Amygdala (tissue), 56 donors: ENCODE results near the gene BEND7.
"Not testable (repeated sequence)": the region's sequence is repeated elsewhere in the genome, so short reads cannot be mapped to it uniquely, and the experiment has no call there.

ENCODE experiments used
- DNase-seq, 56 donors: peaks; one replicate each; lab custom pipeline; 2025; lab: John Stamatoyannopoulos, UW

The BEND7 gene

GRCh38 chr10:13427943-13428342, 100.9 kb downstream of the BEND7 start:
- not testable (repeated sequence) for DNase-seq

- no peak for DNase-seq
These were observed 103.4 kb downstream of the BEND7 start for GRCh38 chr10:13425397-13425796.

- DNase-seq: no peak
These were observed 106.0 kb downstream of the BEND7 start for GRCh38 chr10:13422800-13423199.

- DNase-seq: no peak
These were observed 107.4 kb downstream of the BEND7 start for GRCh38 chr10:13421382-13421917.

- no peak for DNase-seq
These were observed 108.1 kb downstream of the BEND7 start for GRCh38 chr10:13420532-13421307.

GRCh38 chr10:13417459-13418126, 111.2 kb downstream of the BEND7 start:
- no peak for DNase-seq

GRCh38 chr10:13416760-13417159, 112.1 kb downstream of the BEND7 start:
- DNase-seq: no peak

- no peak for DNase-seq
These were observed 114.0 kb downstream of the BEND7 start for GRCh38 chr10:13414855-13415254.

GRCh38 chr10:13414137-13414536, 114.7 kb downstream of the BEND7 start:
- no peak for DNase-seq

GRCh38 chr10:13412894-13413293, 115.9 kb downstream of the BEND7 start:
- DNase-seq: no peak

GRCh38 chr10:13404791-13405190, 124.0 kb downstream of the BEND7 start:
- DNase-seq: no peak

GRCh38 chr10:13404305-13404759, 124.5 kb downstream of the BEND7 start:
- DNase-seq: no peak

- not testable (repeated sequence) for DNase-seq
These were observed 125.4 kb downstream of the BEND7 start for GRCh38 chr10:13403426-13403825.

GRCh38 chr10:13402021-13402420, 126.8 kb downstream of the BEND7 start:
- DNase-seq: no peak

- no peak for DNase-seq
These were observed 127.7 kb downstream of the BEND7 start for GRCh38 chr10:13401142-13401541.

- no peak for DNase-seq
These were observed 128.4 kb downstream of the BEND7 start for GRCh38 chr10:13400196-13400965.

GRCh38 chr10:13399752-13400151, 129.1 kb downstream of the BEND7 start:
- no peak for DNase-seq

GRCh38 chr10:13399236-13399635, 129.6 kb downstream of the BEND7 start:
- no peak for DNase-seq

- no peak for DNase-seq
These were observed 131.8 kb downstream of the BEND7 start for GRCh38 chr10:13397052-13397451.

GRCh38 chr10:13396369-13396768, 132.4 kb downstream of the BEND7 start:
- no peak for DNase-seq

GRCh38 chr10:13395540-13395939, 133.3 kb downstream of the BEND7 start:
- no peak for DNase-seq
